ENCODE results near the gene MROH2A. TPM values are rescaled to one million over a fixed set of nuclear protein-coding genes. Genes with fewer than 3 reads are reported as not detected.

The MROH2A gene
- total RNA-seq, 6 donors from 2014 or later, result not detected

GRCh38 chr2:233846387-233847247 lies 68.5 kb downstream of the MROH2A start:
- no peak for ATAC-seq (ENCODE audit: low FRiP score in 2 of 2)

GRCh38 chr2:233847248-233847898 lies 69.2 kb downstream of the MROH2A start:
- no peak overlapping the region for H3K4me3 ChIP-seq
- no peaks in the 10 kb centered on the region for H3K4me1 ChIP-seq
- no peak for DNase-seq
- ATAC-seq (ENCODE audit: low FRiP score in 2 of 2), result no peak
- H3K9me3 ChIP-seq, result no peaks in the 10 kb centered on the region
- H3K27me3 ChIP-seq, result peaks cover 0 to 3% (median 0%) of the 10 kb centered on the region in 4 donors
- H3K36me3 ChIP-seq, result no peaks in the 10 kb centered on the region
- no peak for TF ChIP-seq POLR2A (IDR thresholded peaks at IDR 0.05)
- no peak for TF ChIP-seq CTCF (IDR thresholded peaks at IDR 0.05)
- TF ChIP-seq EP300 (IDR thresholded peaks at IDR 0.05), result no peak
- no peak for TF ChIP-seq POLR2AphosphoS5 (IDR thresholded peaks at IDR 0.05)
- 96 to 97% methylated on average over 13 of the region's 13 CpGs for WGBS, 2 donors
- H3K27ac ChIP-seq, result no peak overlapping the region

More at GRCh38 chr2:233846387-233847247, 68.5 kb downstream of the MROH2A start:
- Histone ChIP-seq H3K27me3 (peaks cover 0 to 3% (median 0%) of the 10 kb centered on the region in 4 donors), H3K27ac (no peak overlapping the region), H3K36me3 (no peaks in the 10 kb centered on the region), H3K9me3 (no peaks in the 10 kb centered on the region), H3K4me3 (no peak overlapping the region), H3K4me1 (no peaks in the 10 kb centered on the region)
- DNase-seq, result no peak
- 91 to 92% methylated on average over 15 to 16 of the region's 16 CpGs for WGBS, 2 donors
- TF ChIP-seq POLR2AphosphoS5 (IDR thresholded peaks at IDR 0.05) (no peak), EP300 (IDR thresholded peaks at IDR 0.05) (no peak), CTCF (IDR thresholded peaks at IDR 0.05) (no peak), POLR2A (IDR thresholded peaks at IDR 0.05) (no peak)

DNA sequence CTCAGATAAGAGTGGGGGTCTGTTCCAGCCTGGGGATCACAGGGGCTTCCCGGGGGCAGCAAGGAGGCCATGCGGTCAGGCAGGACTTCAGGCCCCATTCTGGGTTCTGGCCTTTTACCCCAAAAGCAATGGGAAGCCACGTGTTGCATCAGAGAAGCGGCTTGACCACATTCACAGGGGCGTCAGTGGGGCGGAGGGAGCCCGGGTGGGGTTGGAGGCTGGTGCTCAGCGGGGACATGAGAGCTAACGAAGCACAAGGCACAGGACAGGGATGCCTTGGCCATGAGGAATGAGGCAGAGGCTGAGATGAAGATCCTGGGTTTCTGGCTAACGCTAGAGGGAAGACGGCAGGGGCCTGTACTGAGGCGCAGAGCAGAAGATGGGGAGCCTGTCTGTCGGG lies 70.1 kb downstream of the MROH2A start:
- no peak for ATAC-seq (ENCODE audit: low FRiP score in 2 of 2)
- H3K27ac ChIP-seq, result no peak overlapping the region
- DNase-seq, result no peak
- H3K27me3 ChIP-seq, result peaks cover 0 to 3% (median 0%) of the 10 kb centered on the region in 4 donors
- no peaks in the 10 kb centered on the region for H3K36me3 ChIP-seq
- no peak overlapping the region for H3K4me3 ChIP-seq
- TF ChIP-seq POLR2AphosphoS5 (IDR thresholded peaks at IDR 0.05) (no peak), EP300 (IDR thresholded peaks at IDR 0.05) (no peak), CTCF (IDR thresholded peaks at IDR 0.05) (no peak), POLR2A (IDR thresholded peaks at IDR 0.05) (no peak)
- peaks cover 0 to 5% (median 0%) of the 10 kb centered on the region in 4 donors for H3K4me1 ChIP-seq
- 82 to 99% methylated on average over 13 of the region's 13 CpGs for WGBS, 2 donors
- no peaks in the 10 kb centered on the region for H3K9me3 ChIP-seq

GRCh38 chr2:233849607-233850271 lies 71.6 kb downstream of the MROH2A start:
- no peaks in the 10 kb centered on the region for H3K9me3 ChIP-seq
- TF ChIP-seq CTCF (IDR thresholded peaks at IDR 0.05), result no peak
- TF ChIP-seq POLR2A (IDR thresholded peaks at IDR 0.05), result no peak
- TF ChIP-seq POLR2AphosphoS5 (IDR thresholded peaks at IDR 0.05), result no peak
- no peak for TF ChIP-seq EP300 (IDR thresholded peaks at IDR 0.05)
- H3K27ac ChIP-seq, result no peak overlapping the region
- ATAC-seq (ENCODE audit: low FRiP score in 2 of 2) (no peak), DNase-seq (no peak)
- peaks cover 8 to 15% (median 9%) of the 10 kb centered on the region in 4 donors for H3K4me1 ChIP-seq
- H3K36me3 ChIP-seq, result no peaks in the 10 kb centered on the region
- WGBS, 2 donors, result 84 to 90% methylated on average over 13 of the region's 13 CpGs
- peaks cover 0 to 3% (median 0%) of the 10 kb centered on the region in 4 donors for H3K27me3 ChIP-seq
- H3K4me3 ChIP-seq, result no peak overlapping the region
